Measurements from ENCODE around the gene PPP2R5B.

Gene PPP2R5B

DNA sequence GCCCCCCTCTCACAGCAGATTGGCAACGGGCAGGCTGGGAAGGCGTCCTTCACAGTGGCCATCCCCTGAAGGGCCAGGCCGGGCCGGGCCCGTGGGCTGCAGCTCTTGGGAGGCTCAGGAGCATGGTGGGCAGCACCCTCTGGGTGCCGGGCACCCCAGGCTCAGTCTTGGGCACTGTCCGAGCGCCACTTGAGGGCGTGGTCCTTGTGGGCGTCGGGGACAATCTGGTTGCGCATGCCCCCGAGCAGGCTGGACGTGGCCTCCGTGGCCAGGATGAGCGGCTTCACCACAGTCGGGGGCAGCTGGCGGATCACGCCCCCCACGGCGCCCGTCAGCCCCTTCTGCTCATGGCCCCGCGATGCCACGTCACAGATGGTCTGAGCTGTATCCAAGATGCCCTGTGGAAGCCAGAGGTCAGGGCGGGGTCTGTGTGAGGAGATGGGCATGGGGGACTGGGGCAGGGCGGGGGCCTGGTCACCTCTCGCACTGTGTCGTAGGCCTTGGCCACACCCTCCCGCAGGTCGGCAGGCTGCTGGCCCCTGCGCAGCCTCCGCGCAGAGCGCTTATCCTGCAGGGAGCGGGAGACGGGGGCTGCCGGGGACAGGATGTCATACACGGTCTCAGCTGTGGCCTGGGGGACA is 29.6 kb upstream of the PPP2R5B start:
- DNase-seq, result no peak
- Histone ChIP-seq H3K4me3 (ENCODE audit: low read depth, low read length) (no peak overlapping the region), H3K36me3 (replicated peaks) (peaks cover 15% of the 10 kb centered on the region), H3K27me3 (replicated peaks) (no peaks in the 10 kb centered on the region), H3K27ac (no peak overlapping the region)
- TF ChIP-seq, protein P1, sequence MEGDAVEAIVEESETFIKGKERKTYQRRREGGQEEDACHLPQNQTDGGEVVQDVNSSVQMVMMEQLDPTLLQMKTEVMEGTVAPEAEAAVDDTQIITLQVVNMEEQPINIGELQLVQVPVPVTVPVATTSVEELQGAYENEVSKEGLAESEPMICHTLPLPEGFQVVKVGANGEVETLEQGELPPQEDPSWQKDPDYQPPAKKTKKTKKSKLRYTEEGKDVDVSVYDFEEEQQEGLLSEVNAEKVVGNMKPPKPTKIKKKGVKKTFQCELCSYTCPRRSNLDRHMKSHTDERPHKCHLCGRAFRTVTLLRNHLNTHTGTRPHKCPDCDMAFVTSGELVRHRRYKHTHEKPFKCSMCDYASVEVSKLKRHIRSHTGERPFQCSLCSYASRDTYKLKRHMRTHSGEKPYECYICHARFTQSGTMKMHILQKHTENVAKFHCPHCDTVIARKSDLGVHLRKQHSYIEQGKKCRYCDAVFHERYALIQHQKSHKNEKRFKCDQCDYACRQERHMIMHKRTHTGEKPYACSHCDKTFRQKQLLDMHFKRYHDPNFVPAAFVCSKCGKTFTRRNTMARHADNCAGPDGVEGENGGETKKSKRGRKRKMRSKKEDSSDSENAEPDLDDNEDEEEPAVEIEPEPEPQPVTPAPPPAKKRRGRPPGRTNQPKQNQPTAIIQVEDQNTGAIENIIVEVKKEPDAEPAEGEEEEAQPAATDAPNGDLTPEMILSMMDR (IDR thresholded peaks at IDR 0.05; ENCODE audit: low read depth, low read length, missing control alignments), result no peak
- in situ Hi-C loops (cut with HindIII; ENCODE audit: low pct_ligation_motif_present, low sequenced_read_pairs), result loop anchor here (5.0 kb wide), 1 partner anchor 48 kb away; no protein-coding TSS in a partner anchor

DNA sequence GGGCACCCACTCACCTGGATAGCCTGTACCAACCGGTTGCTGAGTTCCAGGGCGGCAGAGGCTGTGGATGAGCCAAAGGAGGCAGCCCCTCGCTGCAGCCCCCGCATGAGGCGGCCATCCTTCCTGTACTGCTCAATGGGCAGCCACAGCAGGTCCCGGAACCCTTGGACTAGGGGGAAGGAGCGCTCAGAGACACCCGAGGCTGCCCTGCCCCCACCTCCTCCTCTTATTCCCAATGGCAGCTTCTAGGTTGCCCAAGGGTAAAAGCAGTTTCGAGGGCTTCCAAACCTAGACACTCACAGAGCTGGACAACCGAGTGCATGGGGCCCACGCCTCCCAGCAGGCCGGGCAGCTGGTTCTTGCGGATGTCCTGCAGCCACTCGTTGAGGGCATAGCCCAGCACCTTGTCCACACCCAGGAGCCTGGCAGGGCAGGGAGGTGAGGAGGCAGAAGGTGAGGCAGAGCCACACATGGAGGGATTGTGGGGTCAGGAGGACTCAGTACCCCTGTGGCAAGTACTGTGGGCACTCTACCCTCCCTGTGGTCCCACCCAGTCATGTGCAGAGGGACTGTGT is 28.0 kb upstream of the PPP2R5B start:
- no peak overlapping the region for H3K4me3 ChIP-seq (ENCODE audit: low read depth, low read length)
- peaks cover 24% of the 10 kb centered on the region for H3K36me3 ChIP-seq (replicated peaks)
- H3K27me3 ChIP-seq (replicated peaks), result no peaks in the 10 kb centered on the region
- no peak for DNase-seq
- no peak overlapping the region for H3K27ac ChIP-seq
- TF ChIP-seq, protein P1 (IDR thresholded peaks at IDR 0.05; ENCODE audit: low read depth, low read length, missing control alignments), result no peak
- in situ Hi-C loops (cut with HindIII; ENCODE audit: low pct_ligation_motif_present, low sequenced_read_pairs), result no loop called here

DNA sequence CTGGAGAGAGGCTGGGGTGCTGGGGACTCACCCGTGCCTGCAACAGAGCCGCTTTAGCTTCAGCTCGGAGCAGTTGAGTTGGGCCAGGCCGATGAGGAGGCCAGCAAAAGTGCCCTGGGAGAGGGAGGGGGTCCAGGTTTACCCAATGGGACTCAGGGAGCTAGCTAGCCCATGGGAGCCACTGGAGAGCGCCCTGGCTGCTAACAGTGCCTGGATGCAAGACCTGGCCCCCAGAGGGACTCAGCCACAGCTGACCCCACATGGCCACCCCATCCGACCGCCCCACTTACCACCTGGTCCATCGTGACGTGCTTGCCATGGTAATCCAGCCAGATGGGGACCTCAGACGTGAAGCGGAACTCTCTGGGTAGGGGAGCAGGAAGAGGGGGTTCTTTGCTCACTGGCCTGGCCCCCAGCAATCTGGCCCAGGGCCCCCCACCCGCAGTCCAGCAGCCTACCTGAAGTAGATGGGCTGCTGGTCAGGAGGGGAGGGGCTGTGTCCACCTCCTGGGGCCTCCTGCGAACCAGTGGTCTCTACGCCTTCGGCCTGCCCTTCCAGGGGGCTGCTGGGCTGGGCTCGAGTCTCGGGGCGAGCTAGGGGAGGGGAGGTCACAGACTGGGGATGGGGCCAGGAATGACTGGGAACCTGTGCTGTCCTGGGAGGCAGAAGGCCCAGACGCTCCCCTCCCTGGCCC is 27.0 kb upstream of the PPP2R5B start:
- H3K36me3 ChIP-seq (replicated peaks), result peaks cover 31% of the 10 kb centered on the region
- in situ Hi-C loops (cut with HindIII; ENCODE audit: low pct_ligation_motif_present, low sequenced_read_pairs), result no loop called here
- DNase-seq, result no peak
- no peak overlapping the region for H3K27ac ChIP-seq
- TF ChIP-seq, protein P1 (IDR thresholded peaks at IDR 0.05; ENCODE audit: low read depth, low read length, missing control alignments), result no peak
- H3K27me3 ChIP-seq (replicated peaks), result no peaks in the 10 kb centered on the region
- no peak overlapping the region for H3K4me3 ChIP-seq (ENCODE audit: low read depth, low read length)

DNA sequence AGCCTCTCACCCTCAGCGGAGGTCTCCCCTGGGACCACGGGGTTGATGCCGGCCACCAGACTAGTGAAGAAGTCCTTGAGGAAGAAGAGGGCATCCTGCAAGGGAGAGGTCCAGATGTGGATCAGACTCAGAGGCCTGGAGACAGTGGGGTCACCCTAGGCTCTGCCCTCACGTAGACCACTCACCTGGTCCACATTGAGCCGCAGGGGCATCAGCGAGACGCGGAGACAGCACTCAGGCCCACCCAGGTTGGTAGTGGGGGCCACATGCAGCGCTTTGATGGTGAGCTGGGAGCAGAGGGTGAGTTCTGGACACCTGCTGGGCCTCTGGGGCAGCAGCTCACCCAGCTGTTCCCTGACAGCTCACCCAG is 26.4 kb upstream of the PPP2R5B start:
- Histone ChIP-seq H3K27me3 (replicated peaks) (no peaks in the 10 kb centered on the region), H3K27ac (no peak overlapping the region), H3K4me3 (ENCODE audit: low read depth, low read length) (no peak overlapping the region), H3K36me3 (replicated peaks) (peaks cover 33% of the 10 kb centered on the region)
- TF ChIP-seq, protein P1 (IDR thresholded peaks at IDR 0.05; ENCODE audit: low read depth, low read length, missing control alignments), result no peak
- in situ Hi-C loops (cut with HindIII; ENCODE audit: low pct_ligation_motif_present, low sequenced_read_pairs), result no loop called here
- DNase-seq, result no peak

DNA sequence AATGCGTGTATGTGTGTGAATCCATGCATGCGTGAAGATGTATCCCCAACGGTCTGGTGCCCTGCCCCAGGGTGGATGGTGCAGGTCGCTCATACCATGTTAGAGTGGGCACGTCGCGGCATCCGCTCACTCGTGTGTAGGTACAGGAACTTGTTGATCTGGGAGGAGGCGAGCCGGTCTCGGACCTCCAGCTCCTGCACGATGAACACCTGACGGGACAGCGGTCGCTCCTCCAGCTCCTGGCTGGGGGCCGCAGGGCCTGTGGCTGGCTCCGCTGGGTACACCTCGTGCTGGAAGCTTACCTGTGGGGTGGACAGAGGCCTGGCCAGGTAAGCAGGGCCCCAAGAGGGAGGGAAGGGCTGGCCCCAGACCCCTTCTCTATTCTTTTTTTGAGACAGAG is 25.9 kb upstream of the PPP2R5B start:
- in situ Hi-C loops (cut with HindIII; ENCODE audit: low pct_ligation_motif_present, low sequenced_read_pairs), result no loop called here
- no peak for DNase-seq
- H3K27me3 ChIP-seq (replicated peaks), result no peaks in the 10 kb centered on the region
- TF ChIP-seq, protein P1 (IDR thresholded peaks at IDR 0.05; ENCODE audit: low read depth, low read length, missing control alignments), result no peak
- H3K27ac ChIP-seq, result no peak overlapping the region
- H3K4me3 ChIP-seq (ENCODE audit: low read depth, low read length), result no peak overlapping the region
- H3K36me3 ChIP-seq (replicated peaks), result peaks cover 37% of the 10 kb centered on the region

All from brain microvascular endothelial cell (primary cell).